Tibial artery (tissue), 4 donors: ENCODE data around the gene ERCC1.
A peak's percentile ranks its signal among the peaks of the same experiment; 100 is the strongest.

Source experiments
- DNase-seq, 2 donors: peaks; one replicate each; pipeline ENCODE4 v3.0.0-alpha.2; 2019
- H3K27ac ChIP-seq, 2 donors: fragments of 200-600 bp; sonication (generic) in 1 of 2; 1 replicate in 1 of 2; 2 replicates in 1 of 2; pipeline ENCODE4 v1.5.1; 2018 to 2019; ENCODE audit warnings: mild to moderate bottlenecking in 1 of 2
- H3K27me3 ChIP-seq, 2 donors: fragments of 200-600 bp; sonication (generic) in 1 of 2; one replicate each; pipeline versions ENCODE4 v1.5.1 to v1.6.0; 2016 to 2019
- H3K36me3 ChIP-seq, 3 donors: fragments of 200-600 bp; sonication (generic) in 2 of 3; one replicate each; pipeline ENCODE4 v1.5.1; 2016 to 2019; ENCODE audit warnings: mild to moderate bottlenecking in 2 of 3
- H3K4me1 ChIP-seq, 4 donors: fragments of 200-600 bp; sonication (generic) in 2 of 4; 1 replicate in 3 of 4; 2 replicates in 1 of 4; pipeline ENCODE4 v1.5.1; 2016 to 2019
- H3K4me3 ChIP-seq, 2 donors: fragments of 200-600 bp; sonication (generic) in 1 of 2; 1 replicate in 1 of 2; 2 replicates in 1 of 2; pipeline ENCODE4 v1.5.1; 2018 to 2019; ENCODE audit warnings: mild to moderate bottlenecking in 2 of 2
- H3K9me3 ChIP-seq, 3 donors: fragments of 200-600 bp; sonication (generic) in 1 of 3; one replicate each; pipeline ENCODE4 v1.5.1; 2016 to 2019
- intact Hi-C: fragments of 100-400 bp; cut with DNase I; formaldehyde crosslinking; loops from one replicate; pipeline ENCODE4 v1.15.0; 2023; ENCODE audit warnings: low total_unique reads
- TF ChIP-seq, protein P1 (sequence below), 2 experiments: fragments of 200-600 bp in 1 of 2; fragments of 450-650 bp in 1 of 2; IDR thresholded peaks; one replicate each; pipeline ENCODE4 v1.5.1; 2017 to 2019; ENCODE audit warnings: antibody characterized with exemption in 2 of 2, mild to moderate bottlenecking in 1 of 2, moderate library complexity in 1 of 2

ERCC1 gene

GRCh38 chr19:45467456-45468158, 43.9 kb upstream of the ERCC1 start, which contains the start of gene FOSB:
FOSB (plus strand) TSS chr19:45467996; CDS start chr19:45468587, 591 bp downstream.
- H3K4me3 ChIP-seq, result peak within 1 kb of the TSS; percentile 62
- DNase-seq, result peak; percentile 96
- TF ChIP-seq, protein P1, sequence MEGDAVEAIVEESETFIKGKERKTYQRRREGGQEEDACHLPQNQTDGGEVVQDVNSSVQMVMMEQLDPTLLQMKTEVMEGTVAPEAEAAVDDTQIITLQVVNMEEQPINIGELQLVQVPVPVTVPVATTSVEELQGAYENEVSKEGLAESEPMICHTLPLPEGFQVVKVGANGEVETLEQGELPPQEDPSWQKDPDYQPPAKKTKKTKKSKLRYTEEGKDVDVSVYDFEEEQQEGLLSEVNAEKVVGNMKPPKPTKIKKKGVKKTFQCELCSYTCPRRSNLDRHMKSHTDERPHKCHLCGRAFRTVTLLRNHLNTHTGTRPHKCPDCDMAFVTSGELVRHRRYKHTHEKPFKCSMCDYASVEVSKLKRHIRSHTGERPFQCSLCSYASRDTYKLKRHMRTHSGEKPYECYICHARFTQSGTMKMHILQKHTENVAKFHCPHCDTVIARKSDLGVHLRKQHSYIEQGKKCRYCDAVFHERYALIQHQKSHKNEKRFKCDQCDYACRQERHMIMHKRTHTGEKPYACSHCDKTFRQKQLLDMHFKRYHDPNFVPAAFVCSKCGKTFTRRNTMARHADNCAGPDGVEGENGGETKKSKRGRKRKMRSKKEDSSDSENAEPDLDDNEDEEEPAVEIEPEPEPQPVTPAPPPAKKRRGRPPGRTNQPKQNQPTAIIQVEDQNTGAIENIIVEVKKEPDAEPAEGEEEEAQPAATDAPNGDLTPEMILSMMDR (IDR thresholded peaks at IDR 0.05), result no peak
- H3K4me1 ChIP-seq, result peaks cover 0 to 35% (median 27%) of the 10 kb centered on the region in 4 donors
- H3K9me3 ChIP-seq, result no peaks in the 10 kb centered on the region
- H3K27me3 ChIP-seq, result no peaks in the 10 kb centered on the region
- H3K36me3 ChIP-seq, result no peaks in the 10 kb centered on the region
- H3K27ac ChIP-seq, result peak within 1 kb of the TSS; percentile 89 to 95
- intact Hi-C loops, result loop anchor here (2.0 kb wide), 1 partner anchor 13 kb away; no protein-coding TSS in a partner anchor

DNA sequence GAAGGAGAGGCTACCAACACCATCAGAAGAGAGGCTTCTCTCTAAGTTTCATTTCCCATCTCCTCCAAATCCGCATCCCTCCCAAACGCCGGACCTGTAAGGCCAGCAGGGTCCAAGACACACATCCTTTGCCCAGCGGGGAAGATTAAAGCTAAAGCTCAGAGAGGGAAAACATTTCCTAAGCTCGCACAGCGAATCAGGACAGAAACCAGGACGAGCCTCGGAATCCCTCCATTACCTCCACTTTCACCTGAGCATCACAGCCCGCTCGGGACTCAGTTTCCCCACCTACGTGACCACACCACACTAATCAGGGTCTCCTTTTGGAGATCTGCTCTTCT, 43.4 kb upstream of the ERCC1 start:
- peaks cover 0 to 34% (median 25%) of the 10 kb centered on the region in 4 donors for H3K4me1 ChIP-seq
- H3K9me3 ChIP-seq, result no peaks in the 10 kb centered on the region

DNA sequence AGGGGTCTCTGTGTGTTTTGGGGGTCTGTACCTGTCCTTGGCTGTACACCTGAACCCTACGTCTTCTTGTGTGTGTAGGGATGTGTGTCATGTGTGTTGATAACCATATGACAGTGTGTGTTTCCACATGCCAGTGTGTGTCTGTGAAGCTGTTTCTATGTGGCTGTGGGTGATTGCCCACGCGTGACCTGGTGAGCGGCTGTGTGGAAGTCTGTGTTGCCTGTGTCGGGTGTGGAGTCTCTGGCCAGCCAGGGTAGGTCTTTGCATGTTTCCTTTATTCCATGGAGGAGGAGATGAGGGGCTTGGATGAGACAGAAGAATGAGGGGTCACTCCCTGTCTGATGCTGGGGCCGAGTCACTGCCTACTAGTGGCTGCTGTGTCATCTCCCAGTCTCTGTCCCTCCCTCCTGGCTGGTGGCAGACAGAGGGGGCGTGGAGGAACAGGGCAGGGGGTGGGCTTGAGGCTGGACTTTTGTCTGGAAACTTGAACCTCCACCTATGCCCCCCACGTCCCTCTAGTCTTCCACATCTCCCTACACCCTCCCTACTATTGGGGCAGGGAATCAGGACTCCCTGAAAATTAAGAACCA, 41.2 kb upstream of the ERCC1 start:
- Histone ChIP-seq H3K4me1 (peaks cover 0 to 26% (median 19%) of the 10 kb centered on the region in 4 donors), H3K4me3 (no peak overlapping the region), H3K27me3 (peaks cover 0 to 3% of the 10 kb centered on the region in 2 donors), H3K27ac (no peak overlapping the region), H3K9me3 (no peaks in the 10 kb centered on the region), H3K36me3 (no peaks in the 10 kb centered on the region)
- intact Hi-C loops, result no loop called here
- TF ChIP-seq, protein P1 (IDR thresholded peaks at IDR 0.05), result no peak
- DNase-seq, result no peak

More for the DNA sequence above, 43.4 kb upstream of the ERCC1 start:
- H3K27me3 ChIP-seq, result no peaks in the 10 kb centered on the region
- peak overlapping the region; percentile 62 for H3K4me3 ChIP-seq
- intact Hi-C loops, result no loop called here
- TF ChIP-seq, protein P1 (IDR thresholded peaks at IDR 0.05), result no peak
- H3K27ac ChIP-seq, result peak overlapping the region; percentile 89 to 95
- DNase-seq, result no peak
- H3K36me3 ChIP-seq, result no peaks in the 10 kb centered on the region

- H3K27me3 ChIP-seq, result peaks cover 0 to 3% of the 10 kb centered on the region in 2 donors
- intact Hi-C loops, result no loop called here
- peaks cover 0 to 22% (median 16%) of the 10 kb centered on the region in 4 donors for H3K4me1 ChIP-seq
- DNase-seq, result no peak
- H3K9me3 ChIP-seq, result no peaks in the 10 kb centered on the region
- no peaks in the 10 kb centered on the region for H3K36me3 ChIP-seq
- no peak overlapping the region for H3K4me3 ChIP-seq
- TF ChIP-seq, protein P1 (IDR thresholded peaks at IDR 0.05), result no peak
- no peak overlapping the region for H3K27ac ChIP-seq
Measured at GRCh38 chr19:45464274-45464673, 40.6 kb upstream of the ERCC1 start.

- Histone ChIP-seq H3K9me3 (no peaks in the 10 kb centered on the region), H3K27me3 (peaks cover 0 to 3% of the 10 kb centered on the region in 2 donors), H3K36me3 (no peaks in the 10 kb centered on the region), H3K4me1 (peaks cover 0 to 15% (median 9%) of the 10 kb centered on the region in 4 donors), H3K4me3 (no peak overlapping the region), H3K27ac (no peak overlapping the region)
- DNase-seq, result no peak
- TF ChIP-seq, protein P1 (IDR thresholded peaks at IDR 0.05), result no peak
- intact Hi-C loops, result no loop called here
Measured at GRCh38 chr19:45463241-45463640, 39.5 kb upstream of the ERCC1 start.
